ENCODE measurements around the gene RNF44.

The RNF44 gene

DNA sequence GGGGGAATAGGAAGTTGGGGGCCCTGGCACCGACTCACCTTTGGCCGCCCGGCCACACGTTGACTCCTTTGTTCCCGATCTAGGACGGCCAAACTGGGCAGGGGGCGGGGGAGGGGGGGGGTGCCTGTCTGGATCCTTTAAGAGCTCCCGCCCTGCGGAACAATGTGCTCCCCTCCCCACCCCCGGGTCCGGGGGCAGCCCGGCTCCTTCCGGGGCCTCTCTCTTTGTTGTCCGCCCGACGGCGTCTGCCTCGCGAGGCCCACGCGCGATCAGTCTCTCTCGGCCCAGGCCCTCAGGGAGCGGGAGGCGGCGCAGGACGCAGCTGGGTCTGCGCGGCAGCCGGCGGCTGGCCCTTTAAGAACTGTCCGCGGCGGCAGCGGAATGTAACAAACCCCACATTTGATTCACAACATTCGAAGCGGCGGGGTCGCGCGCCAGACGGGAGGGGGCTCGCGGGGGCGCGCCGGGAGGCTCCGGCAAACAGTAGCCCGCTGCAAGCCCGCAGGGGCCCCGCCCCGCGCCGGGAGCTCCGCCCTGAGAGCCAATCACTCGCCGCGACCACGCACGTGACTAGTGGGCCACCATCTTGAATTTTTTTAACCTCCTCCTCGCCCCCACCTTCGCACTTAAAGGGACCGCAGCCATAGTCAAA, at the start of gene RNF44:
TSS of gene RNF44 (minus strand) at position 501 of the 652 bp plus-strand sequence. CDS start 4,930 bp downstream, outside the sequence.
- peak; percentile 98 for DNase-seq (ENCODE audit: low spot score)

DNA sequence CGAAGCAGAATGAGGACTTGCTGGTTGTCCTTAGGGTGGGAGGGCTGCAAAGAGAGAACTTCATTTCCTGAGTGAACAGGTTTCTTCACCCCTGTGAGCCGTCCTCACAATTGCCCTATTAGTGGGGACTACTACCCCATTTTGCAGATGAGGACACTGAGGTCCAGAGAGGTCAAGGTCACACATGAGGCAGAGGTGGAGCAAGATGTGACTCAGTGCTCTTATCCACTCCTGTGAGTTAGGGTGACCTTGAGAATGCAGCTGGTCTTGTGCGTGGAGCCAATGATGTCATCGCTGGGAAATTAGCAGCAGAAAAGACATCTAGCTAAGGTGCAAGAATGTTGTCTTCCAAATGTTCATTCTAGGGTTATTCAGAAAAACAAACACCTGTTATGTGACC, 45.9 kb upstream of the RNF44 start:
- DNase-seq (ENCODE audit: low spot score): peak; percentile 23

DNA sequence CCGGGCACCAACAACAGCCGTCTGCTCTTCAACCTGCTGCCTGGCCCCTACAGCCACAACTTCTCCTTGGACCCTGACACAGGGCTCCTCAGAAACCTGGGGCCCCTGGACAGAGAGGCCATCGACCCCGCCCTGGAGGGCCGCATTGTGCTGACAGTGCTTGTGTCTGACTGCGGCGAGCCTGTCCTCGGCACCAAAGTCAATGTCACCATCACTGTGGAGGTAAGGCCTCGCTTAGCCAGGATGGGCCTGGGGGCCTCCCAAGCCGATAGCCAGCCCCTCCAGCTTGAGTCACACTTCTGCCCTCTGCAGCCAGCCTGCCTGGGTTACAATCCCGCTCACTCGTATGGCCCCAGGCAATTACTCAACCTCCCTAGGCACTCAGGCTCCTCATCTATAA, 44.2 kb upstream of the RNF44 start:
- DNase-seq (ENCODE audit: low spot score): no peak

DNA sequence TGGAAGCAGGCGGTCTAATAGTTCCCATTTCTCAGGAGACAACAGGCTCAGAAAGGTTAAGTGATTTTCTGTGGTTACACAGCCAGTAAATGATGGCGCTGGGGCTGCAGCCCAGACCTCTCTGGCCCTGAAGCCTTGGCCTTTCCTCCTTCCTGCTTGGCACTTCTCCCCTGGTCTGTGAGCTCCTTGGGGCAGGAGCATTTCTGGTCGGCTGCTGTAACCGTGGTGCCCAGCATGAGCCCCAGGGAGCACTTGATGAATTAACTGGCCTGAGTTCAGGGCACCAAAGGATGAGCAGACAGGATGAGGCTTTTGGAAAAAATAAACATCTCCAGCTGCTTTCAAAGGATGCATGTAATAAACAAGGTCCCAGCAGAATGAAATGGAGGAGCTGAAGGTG, 42.1 kb upstream of the RNF44 start:
- no peak for DNase-seq (ENCODE audit: low spot score)

GRCh38 chr5:176578391-176578808, 41.2 kb upstream of the RNF44 start:
- peak; percentile 52 for DNase-seq (ENCODE audit: low spot score)

DNA sequence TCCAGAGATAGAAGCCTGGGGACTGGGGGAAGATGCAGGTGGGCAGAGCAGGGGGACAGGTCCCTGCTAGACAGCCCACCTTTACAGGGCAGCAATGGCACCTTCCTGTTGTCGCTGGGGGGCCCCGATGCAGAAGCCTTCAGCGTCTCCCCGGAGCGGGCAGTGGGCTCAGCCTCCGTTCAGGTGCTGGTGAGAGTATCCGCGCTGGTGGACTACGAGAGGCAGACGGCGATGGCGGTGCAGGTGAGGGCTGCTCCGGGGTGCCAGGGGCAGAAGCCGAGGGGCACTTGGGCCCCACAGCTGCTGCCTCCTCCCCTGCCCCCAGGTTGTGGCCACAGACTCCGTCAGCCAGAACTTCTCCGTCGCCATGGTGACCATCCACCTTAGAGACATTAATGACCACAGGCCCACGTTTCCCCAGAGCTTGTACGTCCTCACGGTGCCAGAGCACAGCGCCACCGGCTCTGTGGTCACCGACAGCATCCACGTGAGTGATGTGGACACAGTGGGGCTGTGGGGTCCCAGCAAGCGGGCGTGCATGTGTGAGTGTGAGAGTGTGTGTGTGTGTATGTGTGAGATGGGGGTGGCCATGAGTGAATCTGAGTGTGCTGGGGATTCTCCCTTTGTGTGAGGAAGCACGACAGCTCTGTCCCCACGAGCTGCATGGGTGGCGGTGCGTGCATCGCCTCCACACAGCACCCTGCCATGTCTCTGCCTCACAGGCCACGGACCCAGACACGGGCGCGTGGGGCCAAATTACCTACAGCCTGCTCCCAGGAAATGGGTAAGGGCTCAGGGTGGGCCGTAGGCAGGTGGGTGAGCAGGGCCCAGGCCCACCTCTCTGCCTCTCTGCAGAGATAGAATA, 40.3 kb upstream of the RNF44 start:
- DNase-seq (ENCODE audit: low spot score): no peak

GRCh38 chr5:176575488-176576422, 38.6 kb upstream of the RNF44 start:
- DNase-seq (ENCODE audit: low spot score): no peak

DNA sequence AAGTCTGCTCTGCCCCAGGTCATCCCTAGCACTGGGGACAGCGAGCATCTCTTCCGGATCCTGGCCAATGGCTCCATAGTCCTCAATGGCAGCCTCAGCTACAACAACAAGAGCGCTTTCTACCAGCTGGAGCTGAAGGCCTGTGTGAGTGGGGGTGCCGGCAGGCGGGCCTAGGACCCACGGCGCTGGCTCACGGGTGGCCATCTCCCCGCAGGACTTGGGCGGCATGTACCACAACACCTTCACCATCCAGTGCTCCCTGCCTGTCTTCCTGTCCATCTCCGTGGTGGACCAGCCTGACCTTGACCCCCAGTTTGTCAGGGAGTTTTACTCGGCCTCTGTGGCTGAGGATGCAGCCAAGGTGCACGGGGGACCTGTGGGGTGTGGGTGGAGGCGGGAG, 37.9 kb upstream of the RNF44 start:
- DNase-seq (ENCODE audit: low spot score): no peak

- no peak for DNase-seq (ENCODE audit: low spot score)
Observed at GRCh38 chr5:176574297-176574591, 37.0 kb upstream of the RNF44 start.

DNA sequence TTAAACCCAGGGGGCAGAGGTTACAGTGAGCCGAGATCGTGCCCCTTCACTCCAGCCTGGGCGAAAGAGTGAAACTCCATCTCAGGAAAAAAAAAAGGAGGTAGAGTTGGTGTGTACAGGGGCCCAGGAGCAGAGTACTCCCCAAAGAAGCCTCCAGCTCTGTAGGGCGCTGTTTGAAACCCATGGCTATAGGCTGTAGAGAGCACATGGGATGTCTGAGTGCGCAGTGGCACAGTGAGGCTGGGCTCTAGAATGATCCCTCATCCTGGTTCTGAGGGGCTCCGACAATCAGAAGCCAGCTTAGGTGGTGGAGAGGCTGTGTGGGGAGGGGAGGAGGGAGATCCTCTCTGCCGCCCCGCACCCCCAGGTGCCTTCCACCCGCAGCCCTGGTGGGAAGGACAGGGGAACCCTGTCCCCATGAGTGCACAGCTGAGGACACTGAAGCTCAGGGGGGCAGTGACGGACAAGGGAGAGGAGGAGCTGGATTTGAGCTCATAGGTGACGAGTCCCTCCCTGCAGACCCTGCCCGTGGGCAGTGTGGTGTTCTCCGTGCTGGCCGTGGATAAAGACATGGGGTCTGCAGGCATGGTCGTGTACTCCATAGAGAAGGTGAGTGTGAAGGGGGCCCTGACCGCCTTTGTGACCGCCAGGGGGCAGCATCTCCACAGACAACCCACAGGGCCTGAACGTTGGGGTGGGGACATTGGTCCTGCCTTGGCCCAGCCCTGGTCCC, 36.5 kb upstream of the RNF44 start:
- DNase-seq (ENCODE audit: low spot score): no peak

GRCh38 chr5:176570044-176570443, 32.8 kb upstream of the RNF44 start:
- no peak for DNase-seq (ENCODE audit: low spot score)

DNA sequence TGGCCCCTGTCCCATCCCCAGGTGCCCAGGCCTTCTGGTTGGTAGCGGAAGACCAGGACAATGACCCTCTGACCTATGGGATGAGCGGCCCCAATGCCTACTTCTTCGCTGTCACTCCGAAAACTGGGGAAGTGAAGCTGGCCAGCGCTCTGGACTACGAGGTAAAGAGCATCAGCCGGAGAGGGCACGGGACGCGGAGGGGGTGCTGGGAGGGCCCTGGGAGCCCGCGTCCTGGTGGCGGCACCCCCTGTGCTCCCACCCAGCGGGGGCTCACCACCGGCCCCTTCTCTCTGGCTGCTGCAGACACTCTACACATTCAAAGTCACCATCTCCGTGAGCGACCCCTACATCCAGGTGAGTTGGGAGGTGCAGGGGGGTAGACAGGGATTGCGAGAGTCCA, 31.5 kb upstream of the RNF44 start:
- no peak for DNase-seq (ENCODE audit: low spot score)

GRCh38 chr5:176565760-176566288, 28.6 kb upstream of the RNF44 start:
- DNase-seq (ENCODE audit: low spot score): no peak

DNA sequence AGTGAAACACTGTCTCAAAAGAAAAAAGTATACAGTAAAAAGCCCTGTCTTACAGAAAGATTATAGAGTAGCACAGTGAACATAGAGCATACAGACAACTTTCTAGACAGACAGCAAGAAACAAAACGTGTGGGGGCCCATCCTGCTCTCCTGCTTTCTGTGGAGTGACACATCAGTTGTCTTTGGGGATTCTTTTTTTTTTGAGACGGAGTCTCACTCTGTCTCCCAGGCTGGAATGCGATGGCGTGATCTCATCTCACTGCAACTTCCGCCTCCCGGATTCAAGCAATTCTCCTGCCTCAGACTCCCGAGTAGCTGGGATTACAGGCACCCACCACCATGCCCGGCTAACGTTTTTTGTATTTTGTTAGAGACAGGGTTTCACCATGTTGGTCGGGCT, 26.8 kb upstream of the RNF44 start:
- no peak for DNase-seq (ENCODE audit: low spot score)

GRCh38 chr5:176562189-176562588, 25.0 kb upstream of the RNF44 start:
- no peak for DNase-seq (ENCODE audit: low spot score)

DNA sequence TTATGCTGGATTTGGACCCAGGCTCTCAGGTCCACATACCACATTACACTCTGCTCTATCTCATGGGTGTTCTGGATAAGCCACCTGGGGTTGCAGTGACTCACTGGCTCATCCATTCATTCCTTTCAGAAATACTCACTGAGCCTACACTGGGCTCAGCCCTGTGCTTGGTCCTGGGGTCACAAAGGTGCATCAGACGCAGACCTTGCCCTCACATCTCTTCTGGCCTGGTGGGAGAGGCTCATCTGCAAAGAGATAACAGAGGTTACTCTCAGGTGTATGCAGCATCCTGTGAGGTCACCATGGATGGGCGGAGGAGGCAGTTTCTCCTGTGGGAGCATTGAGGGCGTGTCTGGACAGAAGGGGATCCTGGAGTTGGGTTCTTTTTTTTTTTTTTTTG, 24.1 kb upstream of the RNF44 start:
- DNase-seq (ENCODE audit: low spot score): no peak

GRCh38 chr5:176560364-176560763, 23.2 kb upstream of the RNF44 start:
- DNase-seq (ENCODE audit: low spot score): no peak

DNA sequence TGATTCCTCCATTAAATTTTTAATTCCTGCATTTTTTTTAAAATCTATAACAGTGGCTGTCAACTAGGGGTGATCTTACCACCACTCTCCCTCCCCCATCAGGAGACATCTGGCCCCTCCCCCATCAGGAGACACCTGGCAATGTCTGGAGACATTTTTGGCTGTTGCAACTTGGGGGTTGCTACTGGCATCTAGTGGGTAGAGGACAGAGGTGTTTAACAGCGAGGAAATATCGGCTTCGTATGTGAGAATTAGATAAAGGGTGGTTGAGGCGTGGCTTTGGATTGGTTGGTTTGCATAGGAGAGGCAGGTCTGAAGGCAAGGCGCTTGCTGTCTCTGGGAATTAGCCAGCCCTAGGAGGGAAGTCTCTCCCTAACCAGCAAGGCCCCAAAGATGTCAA, 22.5 kb upstream of the RNF44 start:
- DNase-seq (ENCODE audit: low spot score): no peak

DNA sequence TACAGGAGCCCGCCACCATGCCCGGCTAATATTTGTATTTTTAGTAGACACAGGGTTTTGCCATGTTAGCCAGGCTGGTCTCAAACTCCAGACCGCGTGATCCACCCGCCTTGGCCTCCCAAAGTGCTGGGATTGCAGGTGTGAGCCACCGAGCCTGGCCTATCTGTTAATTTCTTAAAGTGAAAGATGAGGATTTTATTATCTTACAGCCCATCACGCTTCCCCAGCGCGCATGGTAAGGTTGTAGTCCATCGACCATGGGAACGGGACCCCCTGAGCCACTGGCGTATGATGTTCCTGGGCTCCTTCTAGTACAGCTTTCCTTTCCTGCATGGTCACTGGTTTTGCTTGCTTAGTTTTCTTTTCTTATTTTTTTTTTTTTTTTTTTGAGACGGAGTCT, 20.6 kb upstream of the RNF44 start:
- no peak for DNase-seq (ENCODE audit: low spot score)

DNA sequence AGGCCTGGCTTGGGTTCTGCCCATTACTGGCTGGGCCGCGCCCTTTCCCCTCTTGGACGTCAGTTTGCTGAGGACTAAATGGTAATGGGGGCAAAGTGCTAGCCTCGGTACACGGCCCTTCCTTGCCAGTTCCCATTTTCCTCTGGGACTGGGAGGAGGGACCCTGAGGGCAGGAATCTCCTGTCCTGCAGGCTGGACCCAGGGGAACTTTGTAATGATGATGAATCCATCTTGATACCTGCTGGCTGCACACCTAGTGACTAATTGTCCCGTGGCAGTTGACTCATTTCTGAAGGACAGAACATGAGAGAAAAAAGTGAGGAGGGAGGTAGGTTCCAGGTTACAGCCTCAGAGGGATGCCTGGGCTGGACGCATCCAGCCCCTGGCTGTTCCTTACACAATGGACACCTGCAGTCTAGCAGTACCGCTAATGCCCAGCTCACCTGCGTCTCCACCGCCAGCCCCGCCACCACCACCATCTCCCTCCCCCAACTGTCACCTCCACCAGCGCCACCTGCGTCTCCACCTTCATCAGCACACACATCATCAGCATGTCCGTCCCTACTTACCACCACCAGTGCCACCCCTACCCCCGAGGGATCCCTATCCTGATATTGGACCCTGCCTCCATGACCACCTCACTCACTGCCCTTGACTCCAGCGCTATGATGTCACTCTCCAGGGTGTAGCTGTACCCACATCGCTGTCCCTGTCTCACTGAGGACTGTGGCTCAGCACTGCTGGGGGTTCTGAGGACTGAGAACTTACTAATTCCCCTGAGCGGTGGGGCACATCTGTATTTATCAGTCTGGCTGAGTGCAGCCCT, 16.3 kb upstream of the RNF44 start:
- DNase-seq (ENCODE audit: low spot score): no peak

- no peak for DNase-seq (ENCODE audit: low spot score)
Observed at GRCh38 chr5:176552332-176552869, 15.2 kb upstream of the RNF44 start.

Measured in RKO (cell line).